Stimulated activated CD8-positive, alpha-beta memory T cell treated with anti-CD3 and anti-CD28 coated beads, Interleukin-4, amount 100 ng/mL, for 24 hours (primary cell): ENCODE results near the gene STOML2.
"Not testable (repeated sequence)": the region's sequence is repeated elsewhere in the genome, so short reads cannot be mapped to it uniquely, and the experiment has no call there.

Experiments
- DNase-seq: peaks from one replicate; pipeline ENCODE4 v3.0.0-alpha.2; 2020; ENCODE audit warnings: low read depth

Gene STOML2

GRCh38 chr9:35102769-35103659 lies at the start of gene STOML2:
STOML2 (minus strand) TSS chr9:35103131; CDS start chr9:35103094, 37 bp downstream.
- DNase-seq, result peak; percentile 86

DNA sequence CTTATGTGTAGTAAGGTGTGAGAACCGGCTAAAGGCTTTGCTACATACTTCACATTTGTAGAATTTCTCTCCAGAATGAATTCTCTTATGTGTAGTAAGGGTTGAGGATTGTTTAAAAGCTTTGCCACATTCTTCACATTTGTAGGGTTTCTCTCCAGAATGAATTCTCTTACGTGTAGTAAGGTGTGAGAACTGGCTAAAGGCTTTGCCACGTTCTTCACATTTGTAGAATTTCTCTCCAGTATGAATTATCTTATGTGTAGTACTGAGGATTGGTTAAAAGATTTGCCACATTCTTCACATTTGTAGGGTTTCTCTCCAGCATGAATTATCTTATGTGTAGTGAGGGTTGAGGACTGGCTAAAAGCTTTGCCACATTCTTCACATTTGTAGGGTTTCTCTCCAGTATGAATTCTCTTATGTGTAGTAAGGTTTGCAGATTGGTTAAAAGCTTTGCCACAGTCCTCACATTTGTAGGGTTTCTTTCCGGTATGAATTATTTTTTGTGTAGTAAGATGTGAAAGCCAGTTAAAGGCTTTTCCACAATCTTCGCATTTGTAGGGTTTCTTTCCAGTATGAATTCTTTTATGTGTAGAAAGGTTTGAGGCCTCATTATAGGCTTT lies 45.1 kb upstream of the STOML2 start:
- not testable (repeated sequence) for DNase-seq

GRCh38 chr9:35142037-35142436 lies 39.1 kb upstream of the STOML2 start:
- DNase-seq, result no peak

DNA sequence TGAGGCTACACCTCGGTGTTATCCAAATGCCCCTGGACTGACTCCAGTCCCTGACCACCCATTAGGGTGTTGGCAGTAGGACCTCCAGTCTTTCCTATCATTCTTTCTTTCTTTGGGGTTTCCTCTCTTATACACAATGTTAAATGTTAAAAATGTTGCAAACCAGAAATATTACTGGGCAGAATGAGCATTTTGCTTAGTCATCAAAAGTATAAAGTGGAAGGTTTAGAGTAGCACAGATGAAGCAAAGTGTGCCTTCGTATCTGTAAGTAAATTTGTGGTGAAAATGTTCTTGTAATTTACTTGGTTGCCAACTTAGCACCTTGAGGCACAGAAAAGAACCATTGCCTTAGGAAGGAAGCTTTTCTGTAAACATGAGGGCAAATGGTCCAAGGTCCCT lies 37.2 kb upstream of the STOML2 start:
- DNase-seq, result no peak

GRCh38 chr9:35136866-35137265 lies 33.9 kb upstream of the STOML2 start:
- no peak for DNase-seq

DNA sequence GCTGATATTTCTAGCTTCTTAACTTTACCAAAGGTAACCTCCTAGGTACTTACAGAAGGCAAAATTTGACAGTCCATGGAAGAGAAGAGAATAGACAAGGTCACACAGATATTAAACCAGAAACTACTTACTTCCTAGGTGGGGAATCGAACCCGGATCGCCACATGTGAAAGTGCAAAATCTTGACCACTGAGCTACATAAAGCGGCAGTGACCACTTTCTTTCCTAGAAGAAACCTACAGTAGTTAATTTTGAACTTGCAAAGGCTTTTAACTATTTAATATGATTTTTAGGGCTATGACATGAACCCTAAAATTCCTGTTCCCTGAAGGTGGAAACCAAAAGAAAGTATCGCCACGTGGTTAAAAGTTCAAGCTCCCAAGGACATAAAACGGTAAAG lies 33.1 kb upstream of the STOML2 start:
- no peak for DNase-seq

DNA sequence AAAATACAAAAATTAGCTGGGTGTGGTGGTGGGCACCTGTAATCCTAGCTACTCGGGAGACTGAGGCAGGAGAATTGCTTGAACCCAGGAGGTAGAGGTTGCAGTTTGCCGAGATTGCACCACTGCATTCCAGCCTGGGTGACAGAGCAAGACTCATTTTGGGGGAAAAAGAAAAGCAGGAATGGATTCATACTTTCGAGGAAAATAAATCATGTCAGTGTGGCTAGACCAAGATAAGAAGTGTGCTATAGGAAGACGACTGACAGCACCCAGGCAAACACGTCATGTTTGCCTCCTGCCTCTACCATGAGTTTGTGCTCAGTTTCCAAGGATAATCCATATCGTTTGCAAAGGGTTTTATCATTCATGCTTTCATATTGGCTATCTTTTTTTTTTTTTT lies 32.0 kb upstream of the STOML2 start:
- DNase-seq, result no peak

- peak; percentile 74 for DNase-seq
Measured at GRCh38 chr9:35116898-35117551, 14.1 kb upstream of the STOML2 start.

DNA sequence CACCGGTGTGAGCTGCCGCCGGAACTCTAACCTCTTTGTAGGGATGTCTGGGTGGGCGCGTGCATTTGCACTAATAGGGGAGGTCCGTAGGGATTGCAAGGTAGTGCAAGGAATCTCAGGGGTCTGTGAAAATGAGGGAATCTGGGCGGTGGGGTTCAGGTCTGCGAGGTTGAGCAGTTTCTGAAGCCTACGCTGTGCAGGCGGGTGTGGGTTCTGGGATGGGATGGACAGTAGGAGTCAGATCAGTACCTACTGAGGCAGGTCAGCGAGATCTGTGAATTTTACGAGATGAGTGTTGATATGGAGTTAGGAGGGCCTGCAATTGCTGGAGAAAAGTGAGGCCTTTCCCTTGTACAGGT lies 13.6 kb upstream of the STOML2 start:
- no peak for DNase-seq

DNA sequence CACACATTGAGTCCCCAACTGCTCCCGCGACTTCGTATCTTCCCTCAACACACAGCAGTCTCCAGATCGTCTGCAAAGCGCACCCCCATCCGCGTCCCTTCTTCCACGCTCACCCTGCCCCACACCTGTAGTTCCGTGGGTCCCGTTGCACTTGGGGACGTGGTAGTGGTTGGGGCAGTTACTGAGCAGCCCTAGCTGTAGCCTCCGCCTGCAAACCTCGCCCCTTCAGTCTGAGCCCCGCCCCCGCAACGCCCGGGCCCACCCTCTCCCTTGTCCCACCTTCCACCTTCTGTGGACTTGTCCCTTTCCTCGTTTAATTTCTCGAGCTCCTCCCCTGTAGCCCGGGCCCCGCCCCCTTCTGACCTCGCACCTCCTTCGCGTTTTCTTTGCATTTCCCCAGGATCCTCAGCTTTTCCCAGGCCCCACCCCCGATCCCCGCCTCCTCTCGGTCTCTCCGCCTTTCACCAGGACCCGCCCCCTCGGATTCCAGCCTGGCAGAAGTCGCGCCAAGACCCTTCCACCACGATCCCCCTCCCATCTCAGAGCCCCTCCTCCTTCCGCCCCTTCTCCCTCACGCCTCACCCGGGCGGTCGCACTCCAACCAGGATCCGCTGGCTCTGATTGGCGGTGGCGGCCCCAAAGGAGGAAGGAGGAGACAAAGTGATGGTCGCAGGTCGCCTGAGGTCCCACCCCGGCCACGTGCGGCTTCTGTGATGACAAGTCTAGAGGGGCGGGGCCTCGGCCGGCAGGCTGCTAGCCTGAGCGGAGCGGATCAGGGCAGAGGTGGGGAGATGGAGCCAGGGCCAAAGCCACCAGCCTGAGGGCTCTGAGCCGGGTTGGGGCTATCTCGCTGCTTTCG lies 13.0 kb upstream of the STOML2 start, which contains the start of gene ATOSB:
TSS of gene ATOSB (minus strand) at position 183 of the 859 bp plus-strand sequence. CDS start 7,588 bp downstream, outside the sequence.
- peak; percentile 91 for DNase-seq

DNA sequence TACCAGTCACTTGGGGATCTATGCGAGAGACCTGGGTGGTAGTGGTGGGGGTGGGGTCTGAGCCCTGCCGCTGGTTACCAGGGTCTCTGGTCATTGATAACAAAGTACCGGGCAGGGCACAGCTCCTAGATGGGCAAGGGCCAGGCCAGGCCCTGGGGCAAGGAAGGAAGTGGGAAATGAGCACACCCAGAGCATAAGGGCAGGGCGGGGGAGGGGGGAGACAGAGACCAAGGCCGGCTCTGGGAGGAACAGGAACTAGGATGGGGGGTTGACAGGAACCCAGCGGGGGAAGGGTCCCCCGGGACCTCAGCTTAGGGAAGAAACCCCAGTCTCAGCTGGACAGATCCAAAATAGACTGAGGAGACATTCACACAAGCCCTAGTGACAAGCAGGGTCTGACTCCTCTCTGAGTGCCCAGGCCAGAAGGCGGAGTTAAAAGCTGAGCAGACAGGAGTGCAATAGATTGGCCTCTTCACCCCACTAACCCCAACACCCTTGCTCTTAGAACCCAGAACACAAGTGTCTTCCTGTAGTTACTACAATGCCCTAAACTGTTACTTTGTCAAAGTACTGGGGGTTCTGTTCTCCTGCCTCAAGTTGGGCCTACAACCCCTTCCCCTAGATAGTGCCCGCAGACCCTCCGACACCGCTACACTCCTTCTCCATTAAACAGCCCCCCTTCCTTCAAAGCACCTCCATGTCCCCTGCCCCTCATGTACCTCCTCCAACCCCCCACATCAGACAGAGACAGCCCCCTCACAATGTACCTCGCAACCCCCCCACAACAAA lies 12.1 kb upstream of the STOML2 start:
- DNase-seq, result no peak

GRCh38 chr9:35114113-35114839 lies 11.3 kb upstream of the STOML2 start:
- peak; percentile 48 for DNase-seq

- DNase-seq, result no peak
Measured at GRCh38 chr9:35112257-35113020, 9.5 kb upstream of the STOML2 start.

DNA sequence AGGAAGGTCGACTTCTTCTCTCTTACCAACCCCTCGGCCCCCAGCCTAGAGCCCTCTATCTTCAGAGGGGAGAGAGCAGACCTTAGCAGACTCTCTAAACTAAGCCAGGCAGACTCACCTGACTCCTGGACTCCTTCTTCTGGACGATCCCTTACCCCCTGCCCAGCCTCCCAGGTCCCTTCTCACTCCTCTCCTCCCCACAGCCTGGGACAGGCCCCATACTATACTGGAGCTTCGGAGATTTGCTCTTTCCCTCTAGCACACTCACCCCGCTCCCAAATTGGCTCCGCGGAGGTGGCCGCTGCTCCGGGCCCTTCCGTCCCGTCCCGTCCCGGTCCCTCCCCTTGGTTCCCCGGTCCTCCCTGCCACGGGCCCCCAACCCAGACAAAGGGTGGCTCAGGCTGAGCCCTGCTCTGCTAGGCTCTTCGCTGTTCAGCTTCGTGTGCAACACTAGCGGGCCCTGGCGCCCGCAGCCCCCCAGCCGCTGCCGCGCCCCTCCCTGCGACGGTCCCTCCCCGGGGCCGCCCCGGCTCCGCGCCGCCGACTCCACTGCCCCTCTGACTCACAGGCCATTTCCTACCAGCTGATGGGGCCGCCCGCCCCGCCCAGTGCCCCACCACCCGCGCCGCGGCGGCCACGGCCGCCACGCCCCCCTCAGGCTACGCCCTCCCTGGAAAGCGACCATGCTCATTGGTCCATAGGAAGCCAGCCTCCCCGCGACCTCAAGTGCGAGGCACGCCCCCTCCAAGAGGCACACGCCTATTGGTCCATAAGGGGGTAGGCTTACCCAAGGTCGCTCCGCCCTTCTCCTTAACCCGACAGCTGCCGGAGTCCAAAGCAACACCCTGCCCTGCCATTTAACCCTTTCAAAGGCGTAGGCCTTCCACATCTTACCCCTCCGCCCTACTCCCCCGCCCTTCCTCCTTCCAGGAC lies 8.3 kb upstream of the STOML2 start:
- DNase-seq, result peak; percentile 93

GRCh38 chr9:35110327-35110761 lies 7.4 kb upstream of the STOML2 start:
- DNase-seq, result no peak

DNA sequence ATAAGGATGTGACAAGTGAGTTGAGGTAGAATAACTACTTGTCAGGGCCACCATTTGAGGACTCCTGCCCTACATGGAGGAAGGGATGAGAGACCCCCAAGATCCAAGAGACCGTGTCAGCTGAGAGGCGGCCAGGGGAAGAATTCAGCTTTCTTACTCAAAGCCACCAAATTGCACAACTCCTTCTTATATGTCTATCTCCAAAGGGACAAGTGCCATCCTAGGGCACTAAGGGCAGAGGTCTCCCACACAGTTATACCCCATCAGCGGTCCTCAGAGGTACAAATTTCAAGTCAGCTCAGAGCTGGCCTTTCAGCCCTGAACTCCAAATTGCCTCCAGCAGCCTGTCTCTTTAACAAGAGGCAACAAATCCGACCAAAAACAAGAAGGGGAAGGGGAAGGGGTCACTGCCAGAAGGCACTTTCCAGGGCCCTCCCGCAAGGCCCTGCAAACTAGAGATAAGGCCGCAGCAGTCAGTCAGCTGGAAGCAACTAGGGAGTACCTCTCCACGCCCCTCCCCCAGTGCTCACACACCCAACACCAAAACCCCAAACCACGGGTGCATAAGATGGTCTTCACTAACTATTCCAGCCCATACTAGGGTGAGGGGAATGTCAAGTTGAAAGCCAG lies 6.1 kb upstream of the STOML2 start:
- DNase-seq, result no peak

DNA sequence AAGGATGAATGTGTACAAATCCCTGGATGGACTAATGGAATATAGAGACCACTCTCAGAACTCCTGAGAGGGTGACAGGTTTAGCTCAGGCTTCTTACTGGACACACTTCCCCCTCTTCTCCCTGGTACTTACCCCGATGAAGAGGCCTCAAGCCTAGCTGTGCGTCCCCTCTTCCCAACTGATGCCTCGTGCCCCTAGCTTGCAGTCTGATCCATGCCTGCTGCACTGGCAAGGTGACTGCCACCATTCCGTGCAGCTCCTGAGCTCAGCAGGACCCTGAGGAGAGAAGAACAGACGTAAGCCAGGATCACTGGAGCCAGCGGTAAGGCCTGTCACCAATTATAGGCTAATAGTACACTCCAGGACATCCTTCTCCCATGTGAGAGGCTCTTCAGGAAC lies 5.5 kb upstream of the STOML2 start:
- DNase-seq, result no peak
